MCF 10A (cell line): Measurements from ENCODE around the gene PACSIN2. TPM values are rescaled to one million over a fixed set of nuclear protein-coding genes. Genes with fewer than 3 reads are reported as not detected.

Source experiments
- BruUV-seq: library from RNA; stranded (reverse); fragments of 400-500 nt; replicated peaks from 2 replicates; lab custom pipeline; 2021; lab: Mats Ljungman, UMichigan
- CTCF ChIA-PET: fragments of 300-600 bp; sonication (Branson Sonifier 250); formaldehyde crosslinking; extraction: SDS; loops from one replicate; lab custom pipeline; 2021; ENCODE audit warnings: antibody characterized with exemption, inconsistent platforms; lab: Yijun Ruan, JAX
- POLR2A ChIA-PET: fragments of 300-600, 350-650 bp; sonication (Branson Sonifier 250); formaldehyde crosslinking; extraction: SDS; loops from one replicate; lab custom pipeline; 2020; ENCODE audit warnings: antibody characterized with exemption, inconsistent platforms; lab: Yijun Ruan, JAX
- DNase-seq: peaks from one replicate; pipeline ENCODE4 v3.0.0-alpha.2; 2018; ENCODE audit not compliant: unreplicated experiment
- H3K27ac Mint-ChIP-seq: one replicate; pipeline ENCODE4 v1.8.0; 2022; ENCODE audit warnings: mild to moderate bottlenecking, low read depth, mixed read lengths; ENCODE audit not compliant: unreplicated experiment
- H3K27me3 Mint-ChIP-seq: one replicate; pipeline ENCODE4 v1.8.0; 2022; ENCODE audit warnings: mixed read lengths; ENCODE audit not compliant: insufficient read depth, unreplicated experiment
- H3K36me3 Mint-ChIP-seq: one replicate; pipeline ENCODE4 v1.8.0; 2022; ENCODE audit warnings: mild to moderate bottlenecking, moderate library complexity, mixed read lengths; ENCODE audit not compliant: insufficient read depth, unreplicated experiment
- H3K4me1 Mint-ChIP-seq: one replicate; pipeline ENCODE4 v1.8.0; 2022; ENCODE audit warnings: mixed read lengths; ENCODE audit not compliant: insufficient read depth, unreplicated experiment
- H3K4me3 Mint-ChIP-seq: one replicate; pipeline ENCODE4 v1.8.0; 2022; ENCODE audit warnings: mild to moderate bottlenecking, moderate library complexity, mixed read lengths; ENCODE audit not compliant: unreplicated experiment
- H3K9me3 Mint-ChIP-seq: one replicate; pipeline ENCODE4 v1.8.0; 2022; ENCODE audit warnings: mixed read lengths; ENCODE audit not compliant: unreplicated experiment
- intact Hi-C: fragments of 100-400 bp; cut with micrococcal nuclease; formaldehyde crosslinking; loops from 2 replicates; pipeline ENCODE4 v1.14.1; 2022
- total RNA-seq: library from RNA; stranded (reverse); gene quantifications from 2 replicates; pipeline ENCODE4 v1.2.3, GENCODE V29; 2022
- TF ChIP-seq, protein P1 (sequence below): fragments of 200-600 bp; IDR thresholded peaks from one replicate; pipeline ENCODE4 v1.8.0; 2022; ENCODE audit warnings: antibody characterized with exemption, mild to moderate bottlenecking; ENCODE audit not compliant: unreplicated experiment

The PACSIN2 gene
- total RNA-seq, 1 experiment from 2014 or later: 67.3 TPM

DNA sequence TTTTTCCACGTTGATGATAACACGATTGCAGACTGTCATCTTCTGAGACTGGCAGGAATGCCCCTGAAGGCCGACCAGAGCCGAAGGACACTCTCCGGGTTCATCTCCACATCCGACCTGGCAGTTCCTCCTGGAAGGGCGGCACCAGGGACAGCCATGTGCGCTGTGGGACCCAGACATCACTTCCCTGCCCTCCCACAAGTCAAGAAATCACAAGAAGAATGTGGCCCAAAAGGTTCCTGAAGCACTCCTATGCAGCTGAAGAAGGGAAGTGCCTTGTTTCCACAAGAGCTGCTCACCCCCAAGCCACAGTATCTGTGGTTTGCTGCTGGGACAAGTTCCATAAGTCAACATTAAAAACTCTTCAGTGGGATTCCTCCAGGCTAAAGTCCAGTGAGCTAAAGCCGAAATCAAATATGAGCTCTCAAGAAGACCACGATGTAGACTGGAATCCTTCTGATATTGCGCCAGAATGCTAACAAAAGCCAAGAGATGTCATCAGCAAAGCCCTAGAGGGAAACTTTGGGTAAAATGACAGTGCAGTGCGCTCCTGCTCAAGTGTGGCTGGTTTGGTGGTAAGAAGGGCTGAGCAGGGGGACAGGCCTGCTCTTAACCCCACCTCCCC is 21.2 kb downstream of the PACSIN2 start:
- ChIA-PET POLR2A (interaction anchor here (0.6 to 2.7 kb wide), 6 partner anchors 11 to 75 kb away, joined by 3 to 11 read pairs (median 4); partner anchors contain the start of gene PACSIN2), CTCF (interaction anchor here (1.2 to 1.3 kb wide), 3 partner anchors 19 to 126 kb away, joined by 3 read pairs; no protein-coding TSS in a partner anchor)
- Mint-ChIP-seq H3K36me3 (no peaks in the 10 kb centered on the region), H3K4me1 (peaks cover 41% of the 10 kb centered on the region), H3K4me3 (peak overlapping the region; percentile 4), H3K27me3 (no peaks in the 10 kb centered on the region), H3K27ac (no peak overlapping the region), H3K9me3 (no peaks in the 10 kb centered on the region)
- intact Hi-C loops: loop anchor here (2.0 kb wide), 1 partner anchor 21 kb away; the partner anchor contains the start of gene PACSIN2
- TF ChIP-seq, protein P1, sequence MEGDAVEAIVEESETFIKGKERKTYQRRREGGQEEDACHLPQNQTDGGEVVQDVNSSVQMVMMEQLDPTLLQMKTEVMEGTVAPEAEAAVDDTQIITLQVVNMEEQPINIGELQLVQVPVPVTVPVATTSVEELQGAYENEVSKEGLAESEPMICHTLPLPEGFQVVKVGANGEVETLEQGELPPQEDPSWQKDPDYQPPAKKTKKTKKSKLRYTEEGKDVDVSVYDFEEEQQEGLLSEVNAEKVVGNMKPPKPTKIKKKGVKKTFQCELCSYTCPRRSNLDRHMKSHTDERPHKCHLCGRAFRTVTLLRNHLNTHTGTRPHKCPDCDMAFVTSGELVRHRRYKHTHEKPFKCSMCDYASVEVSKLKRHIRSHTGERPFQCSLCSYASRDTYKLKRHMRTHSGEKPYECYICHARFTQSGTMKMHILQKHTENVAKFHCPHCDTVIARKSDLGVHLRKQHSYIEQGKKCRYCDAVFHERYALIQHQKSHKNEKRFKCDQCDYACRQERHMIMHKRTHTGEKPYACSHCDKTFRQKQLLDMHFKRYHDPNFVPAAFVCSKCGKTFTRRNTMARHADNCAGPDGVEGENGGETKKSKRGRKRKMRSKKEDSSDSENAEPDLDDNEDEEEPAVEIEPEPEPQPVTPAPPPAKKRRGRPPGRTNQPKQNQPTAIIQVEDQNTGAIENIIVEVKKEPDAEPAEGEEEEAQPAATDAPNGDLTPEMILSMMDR: no peak
- peak; percentile 73 for DNase-seq
- no TSS peak for BruUV-seq

DNA sequence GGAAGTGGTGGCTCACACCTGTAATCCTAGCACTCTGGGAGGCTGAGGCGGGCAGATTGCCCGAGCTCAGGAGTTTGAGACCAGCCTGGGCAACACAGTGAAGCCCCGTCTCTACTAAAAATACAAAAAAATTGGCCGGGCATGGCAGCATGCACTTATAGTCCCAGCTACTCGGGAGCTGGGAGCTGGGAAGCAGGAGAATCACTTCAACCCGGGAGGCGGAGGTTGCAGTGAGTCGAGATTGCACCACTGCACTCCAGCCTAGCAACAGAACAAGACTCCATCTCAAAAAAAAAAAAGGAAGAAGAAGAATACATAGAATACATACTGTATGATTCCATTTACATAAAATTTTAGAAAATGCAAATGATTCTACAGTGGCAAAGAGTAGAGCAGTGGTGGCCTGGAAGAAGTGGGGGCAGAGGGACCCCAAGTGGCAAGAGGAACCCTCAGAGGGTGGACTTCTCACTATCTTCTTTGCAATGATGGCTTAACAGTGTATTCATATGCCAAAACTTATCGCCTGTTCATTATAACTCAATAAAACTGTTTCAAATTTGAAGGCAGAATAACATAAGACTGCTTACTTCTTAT is 22.0 kb downstream of the PACSIN2 start:
- H3K4me3 Mint-ChIP-seq: no peak overlapping the region
- peaks cover 35% of the 10 kb centered on the region for H3K4me1 Mint-ChIP-seq
- POLR2A ChIA-PET: interaction anchor here (1.1 to 2.7 kb wide), 4 partner anchors 12 to 74 kb away, joined by 3 to 11 read pairs (median 6); partner anchors contain the start of gene PACSIN2
- H3K36me3 Mint-ChIP-seq: no peaks in the 10 kb centered on the region
- no peaks in the 10 kb centered on the region for H3K27me3 Mint-ChIP-seq
- no peaks in the 10 kb centered on the region for H3K9me3 Mint-ChIP-seq
- BruUV-seq: no TSS peak
- DNase-seq: no peak
- intact Hi-C loops: no loop called here
- no peak overlapping the region for H3K27ac Mint-ChIP-seq
- CTCF ChIA-PET: interaction anchor here (0.6 to 1.3 kb wide), 5 partner anchors 20 to 125 kb away, joined by 3 read pairs; no protein-coding TSS in a partner anchor
- TF ChIP-seq, protein P1: no peak

DNA sequence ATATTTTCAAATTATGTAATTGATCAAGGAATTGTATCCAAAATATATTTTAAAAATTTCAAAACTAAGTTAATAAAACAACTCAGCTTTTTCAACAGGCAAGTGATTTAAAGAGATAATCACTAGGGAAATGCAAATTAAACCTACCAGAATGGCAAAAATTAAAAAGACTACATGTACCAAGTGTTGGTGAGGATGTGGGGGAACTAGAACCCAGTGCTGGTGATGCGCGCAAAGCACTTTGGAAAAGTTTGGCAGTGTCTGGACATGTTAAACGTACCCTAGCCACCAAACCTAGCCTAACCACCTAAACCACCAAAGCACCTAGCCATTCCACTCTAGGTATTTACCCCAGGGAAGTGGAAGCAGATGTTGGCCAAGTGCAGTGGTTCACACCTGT is 22.9 kb downstream of the PACSIN2 start:
- no peaks in the 10 kb centered on the region for H3K36me3 Mint-ChIP-seq
- BruUV-seq: no TSS peak
- no peaks in the 10 kb centered on the region for H3K27me3 Mint-ChIP-seq
- ChIA-PET POLR2A (interaction anchor here (0.6 to 2.8 kb wide), 7 partner anchors 8 to 378 kb away, joined by 3 to 37 read pairs (median 3); partner anchors contain the start of gene PACSIN2), CTCF (interaction anchor here (0.7 to 2.3 kb wide), 3 partner anchors 10 to 976 kb away, joined by 3 to 7 read pairs (median 6); no protein-coding TSS in a partner anchor)
- intact Hi-C loops: no loop called here
- TF ChIP-seq, protein P1: no peak
- no peaks in the 10 kb centered on the region for H3K9me3 Mint-ChIP-seq
- no peak overlapping the region for H3K4me3 Mint-ChIP-seq
- H3K27ac Mint-ChIP-seq: no peak overlapping the region
- peaks cover 35% of the 10 kb centered on the region for H3K4me1 Mint-ChIP-seq
- DNase-seq: no peak

DNA sequence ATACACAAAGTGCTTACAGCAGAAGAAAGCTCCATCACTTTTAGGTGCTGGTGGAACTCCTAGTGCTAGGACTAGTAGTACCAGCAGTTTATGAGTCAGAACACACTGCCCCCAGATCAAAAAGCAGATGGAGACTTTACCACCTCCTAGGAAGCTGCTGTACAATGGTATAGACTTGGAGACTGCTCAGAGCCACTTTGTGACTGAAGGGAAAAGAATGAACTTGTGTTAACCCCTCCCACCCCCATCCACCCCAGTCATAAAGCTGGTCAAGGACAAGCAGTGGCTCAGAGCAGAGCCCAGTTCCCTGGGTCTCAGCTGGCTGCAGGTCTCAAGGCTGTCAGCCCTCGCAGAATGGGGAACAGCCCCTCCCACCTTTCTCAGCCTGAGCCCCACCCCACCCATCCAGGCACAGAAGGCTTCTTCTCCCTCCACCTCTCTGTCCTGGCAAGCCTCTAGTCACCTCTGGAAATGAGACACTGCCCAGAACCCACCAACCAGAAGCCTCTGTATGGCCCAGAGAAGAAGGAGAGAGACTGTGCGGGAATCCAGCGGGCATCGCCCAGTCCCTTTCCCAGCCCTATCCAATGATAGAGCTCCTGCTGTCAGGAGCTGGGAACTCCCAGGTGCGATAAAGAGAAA is 23.8 kb downstream of the PACSIN2 start:
- Mint-ChIP-seq H3K27ac (no peak overlapping the region), H3K9me3 (no peaks in the 10 kb centered on the region), H3K4me1 (peaks cover 35% of the 10 kb centered on the region), H3K4me3 (no peak overlapping the region), H3K27me3 (no peaks in the 10 kb centered on the region), H3K36me3 (no peaks in the 10 kb centered on the region)
- DNase-seq: peak; percentile 61
- BruUV-seq: no TSS peak
- intact Hi-C loops: no loop called here
- TF ChIP-seq, protein P1: no peak
- CTCF ChIA-PET: interaction anchor here (0.5 to 2.3 kb wide), 8 partner anchors 11 to 977 kb away, joined by 3 to 6 read pairs (median 4); no protein-coding TSS in a partner anchor
- POLR2A ChIA-PET: interaction anchor here (1.3 to 2.8 kb wide), 8 partner anchors 9 to 99 kb away, joined by 3 to 37 read pairs (median 7); partner anchors contain the start of gene PACSIN2
